DOHH2 (cell line): Measurements from ENCODE around the gene RBFOX1.

Experiments
- H3F3A ChIP-seq: fragments of 200-600 bp; sonication (generic), shearing (Covaris generic); 2 replicates; pipeline ENCODE4 v1.6.0; 2016; ENCODE audit warnings: antibody characterized with exemption, mild to moderate bottlenecking; ENCODE audit not compliant: control insufficient read depth, insufficient read depth
- H3K27ac ChIP-seq: fragments of 200-600 bp; sonication (generic); 2 replicates; pipeline ENCODE4 v1.5.1; 2014; ENCODE audit warnings: low read depth, mild to moderate bottlenecking, low read length, moderate library complexity
- H3K27me3 ChIP-seq: fragments of 200-600 bp; sonication (generic); 2 replicates; pipeline ENCODE4 v1.6.1; 2014; ENCODE audit warnings: mild to moderate bottlenecking, low read length, mixed read lengths; ENCODE audit not compliant: control insufficient read depth
- H3K36me3 ChIP-seq: fragments of 200-600 bp; sonication (generic); 2 replicates; pipeline ENCODE4 v1.6.1; 2014; ENCODE audit warnings: mild to moderate bottlenecking, low read length, moderate library complexity, mixed read lengths; ENCODE audit not compliant: control insufficient read depth
- H3K4me1 ChIP-seq: fragments of 200-600 bp; sonication (generic); 2 replicates; pipeline ENCODE4 v1.6.1; 2014; ENCODE audit warnings: mild to moderate bottlenecking, low read length, mixed read lengths; ENCODE audit not compliant: control insufficient read depth
- H3K4me2 ChIP-seq: fragments of 200-600 bp; sonication (generic); 2 replicates; pipeline ENCODE4 v1.6.0; 2014; ENCODE audit warnings: mild to moderate bottlenecking, low read length, moderate library complexity
- H3K4me3 ChIP-seq: fragments of 200-600 bp; sonication (generic); 2 replicates; pipeline ENCODE4 v1.5.1; 2014; ENCODE audit warnings: mild to moderate bottlenecking, low read length, mixed read lengths
- H3K79me2 ChIP-seq: fragments of 200-600 bp; sonication (generic); 2 replicates; pipeline ENCODE4 v1.6.1; 2014; ENCODE audit warnings: mild to moderate bottlenecking, low read length, mixed read lengths; ENCODE audit not compliant: control insufficient read depth
- H3K9me2 ChIP-seq: fragments of 200-600 bp; sonication (generic); replicated peaks from 2 replicates; pipeline ENCODE4 v1.6.1; 2014; ENCODE audit warnings: mild to moderate bottlenecking, low read length, mixed read lengths; ENCODE audit not compliant: control insufficient read depth
- H3K9me3 ChIP-seq: fragments of 200-600 bp; sonication (generic); 2 replicates; pipeline ENCODE4 v1.6.1; 2014; ENCODE audit warnings: antibody characterized with exemption, low read length, mixed read lengths; ENCODE audit not compliant: control insufficient read depth, insufficient read depth
- H4K20me1 ChIP-seq: fragments of 200-600 bp; sonication (generic); 2 replicates; pipeline ENCODE4 v1.6.0; 2014; ENCODE audit warnings: low read depth, mild to moderate bottlenecking, antibody characterized with exemption, low read length, moderate library complexity; ENCODE audit not compliant: control insufficient read depth, insufficient read depth
- EZH2phosphoT487 ChIP-seq: fragments of 200-600 bp; sonication (generic); IDR thresholded peaks from 2 replicates; pipeline ENCODE4 v1.6.1; 2017; ENCODE audit warnings: borderline replicate concordance, mild to moderate bottlenecking, antibody characterized with exemption, low read length, moderate library complexity, mixed read lengths
- TF ChIP-seq, protein P1 (sequence below): fragments of 200-600 bp; sonication (generic); IDR thresholded peaks from one replicate; pipeline ENCODE4 v1.5.1; 2014; ENCODE audit warnings: antibody characterized with exemption, mild to moderate bottlenecking, low read depth, low read length; ENCODE audit not compliant: poor library complexity, severe bottlenecking

The RBFOX1 gene

DNA sequence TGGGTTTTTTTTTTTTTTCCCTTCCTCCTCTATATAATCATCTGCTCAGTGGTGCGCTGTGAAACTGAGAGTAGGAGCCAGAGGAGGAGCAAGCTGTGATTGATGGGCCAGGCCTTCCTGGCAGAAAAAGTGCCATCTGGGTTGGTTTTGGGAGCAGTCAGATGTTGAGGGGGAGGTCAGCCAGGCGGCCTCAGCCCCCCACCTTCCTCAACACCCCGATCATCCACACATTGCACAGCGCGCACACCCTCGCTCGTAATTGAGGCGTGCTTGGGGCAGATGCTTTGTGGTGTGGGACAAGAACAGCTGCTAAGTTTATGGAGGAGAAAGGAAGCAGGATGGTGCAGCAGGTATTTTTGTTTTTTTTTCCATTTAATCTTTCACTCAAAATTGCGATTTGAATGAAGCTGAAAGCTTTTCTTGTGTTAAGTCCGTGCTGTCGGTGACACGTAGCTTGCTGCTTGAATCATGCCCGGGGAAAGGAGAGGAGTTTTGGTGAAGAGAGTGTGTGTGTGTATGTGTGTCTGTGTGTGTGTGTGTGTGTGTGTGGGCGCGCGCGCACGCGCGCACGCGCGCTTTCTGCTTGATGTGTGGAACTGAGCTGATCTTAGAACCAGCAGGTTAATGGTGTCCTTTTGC lies 177.4 kb downstream of the RBFOX1 start:
- Histone ChIP-seq H3K9me3 (peaks cover 2% of the 10 kb centered on the region; the same call in 1 of the 2 replicates), H3K36me3 (no peaks in the 10 kb centered on the region), H3K9me2 (no peaks in the 10 kb centered on the region), H4K20me1 (no peaks in the 10 kb centered on the region), H3K4me1 (no peaks in the 10 kb centered on the region), H3K79me2 (no peaks in the 10 kb centered on the region), H3F3A (no peaks in the 10 kb centered on the region), H3K27me3 (no peaks in the 10 kb centered on the region), H3K27ac (no peak overlapping the region), H3K4me2 (no peak overlapping the region), H3K4me3 (no peak overlapping the region)
- TF ChIP-seq, protein P1, sequence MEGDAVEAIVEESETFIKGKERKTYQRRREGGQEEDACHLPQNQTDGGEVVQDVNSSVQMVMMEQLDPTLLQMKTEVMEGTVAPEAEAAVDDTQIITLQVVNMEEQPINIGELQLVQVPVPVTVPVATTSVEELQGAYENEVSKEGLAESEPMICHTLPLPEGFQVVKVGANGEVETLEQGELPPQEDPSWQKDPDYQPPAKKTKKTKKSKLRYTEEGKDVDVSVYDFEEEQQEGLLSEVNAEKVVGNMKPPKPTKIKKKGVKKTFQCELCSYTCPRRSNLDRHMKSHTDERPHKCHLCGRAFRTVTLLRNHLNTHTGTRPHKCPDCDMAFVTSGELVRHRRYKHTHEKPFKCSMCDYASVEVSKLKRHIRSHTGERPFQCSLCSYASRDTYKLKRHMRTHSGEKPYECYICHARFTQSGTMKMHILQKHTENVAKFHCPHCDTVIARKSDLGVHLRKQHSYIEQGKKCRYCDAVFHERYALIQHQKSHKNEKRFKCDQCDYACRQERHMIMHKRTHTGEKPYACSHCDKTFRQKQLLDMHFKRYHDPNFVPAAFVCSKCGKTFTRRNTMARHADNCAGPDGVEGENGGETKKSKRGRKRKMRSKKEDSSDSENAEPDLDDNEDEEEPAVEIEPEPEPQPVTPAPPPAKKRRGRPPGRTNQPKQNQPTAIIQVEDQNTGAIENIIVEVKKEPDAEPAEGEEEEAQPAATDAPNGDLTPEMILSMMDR, result no peak
- TF ChIP-seq EZH2phosphoT487, result no peak

GRCh38 chr16:7511549-7512260 lies 179.1 kb downstream of the RBFOX1 start:
- Histone ChIP-seq H3K36me3 (no peaks in the 10 kb centered on the region), H3K4me2 (no peak overlapping the region), H3K27ac (no peak overlapping the region), H3K4me3 (no peak overlapping the region), H3K9me3 (peaks cover 2% of the 10 kb centered on the region; the same call in 1 of the 2 replicates), H3K9me2 (no peaks in the 10 kb centered on the region), H3K4me1 (no peaks in the 10 kb centered on the region), H3K27me3 (no peaks in the 10 kb centered on the region), H3F3A (no peaks in the 10 kb centered on the region), H4K20me1 (no peaks in the 10 kb centered on the region), H3K79me2 (no peaks in the 10 kb centered on the region)
- TF ChIP-seq, protein P1, result no peak
- TF ChIP-seq EZH2phosphoT487, result no peak

GRCh38 chr16:7512503-7512902 lies 179.9 kb downstream of the RBFOX1 start:
- H3K27me3 ChIP-seq, result no peaks in the 10 kb centered on the region
- H3F3A ChIP-seq, result no peaks in the 10 kb centered on the region
- no peaks in the 10 kb centered on the region for H3K9me2 ChIP-seq
- no peaks in the 10 kb centered on the region for H3K4me1 ChIP-seq
- H3K27ac ChIP-seq, result no peak overlapping the region
- no peaks in the 10 kb centered on the region for H4K20me1 ChIP-seq
- H3K79me2 ChIP-seq, result no peaks in the 10 kb centered on the region
- H3K4me2 ChIP-seq, result no peak overlapping the region
- TF ChIP-seq, protein P1, result no peak
- TF ChIP-seq EZH2phosphoT487, result no peak
- no peaks in the 10 kb centered on the region for H3K36me3 ChIP-seq
- no peak overlapping the region for H3K4me3 ChIP-seq
- peaks cover 2% of the 10 kb centered on the region; the same call in 1 of the 2 replicates for H3K9me3 ChIP-seq
